Osteoblast (primary cell): ENCODE data around the gene CFL1. TPM values are rescaled to one million over a fixed set of nuclear protein-coding genes. Genes with fewer than 3 reads are reported as not detected.
A peak's percentile ranks its signal among the peaks of the same experiment; 100 is the strongest.

Experiments
- DNase-seq: peaks from one replicate; pipeline ENCODE4 v3.0.0; 2011; ENCODE audit warnings: low spot score, mixed read lengths; ENCODE audit not compliant: insufficient read length; ENCODE audit errors: missing footprints
- H2AFZ ChIP-seq: 2 replicates; pipeline ENCODE4 v1.6.0; 2011; ENCODE audit warnings: mild to moderate bottlenecking, low read length
- H3K27ac ChIP-seq: 2 replicates; pipeline ENCODE4 v1.5.1; 2011; ENCODE audit warnings: mild to moderate bottlenecking, low read depth, low read length, moderate library complexity
- H3K27me3 ChIP-seq: 2 replicates; pipeline ENCODE4 v1.6.0; 2012; ENCODE audit warnings: mild to moderate bottlenecking, control low read depth, inconsistent platforms, low read length, moderate library complexity; ENCODE audit not compliant: insufficient read depth
- H3K36me3 ChIP-seq: 2 replicates; pipeline ENCODE4 v1.5.1; 2011; ENCODE audit warnings: mild to moderate bottlenecking, low read length, control low read depth, moderate library complexity; ENCODE audit not compliant: insufficient read depth
- H3K4me1 ChIP-seq: 2 replicates; pipeline ENCODE4 v1.5.1; 2011; ENCODE audit warnings: mild to moderate bottlenecking, low read length, control low read depth, moderate library complexity; ENCODE audit not compliant: insufficient read depth
- H3K4me2 ChIP-seq: 2 replicates; pipeline ENCODE4 v1.6.0; 2011; ENCODE audit warnings: mild to moderate bottlenecking, low read length; ENCODE audit not compliant: insufficient read depth
- H3K4me3 ChIP-seq: fragments of 200-600 bp; sonication (generic); 3 replicates; pipeline ENCODE4 v1.5.1; 2012; ENCODE audit warnings: mild to moderate bottlenecking, low read length, inconsistent platforms; ENCODE audit not compliant: insufficient read depth
- H3K79me2 ChIP-seq: 2 replicates; pipeline ENCODE4 v1.6.0; 2012; ENCODE audit warnings: mild to moderate bottlenecking, low read length, control low read depth, inconsistent platforms; ENCODE audit not compliant: insufficient read depth
- H3K9me3 ChIP-seq: 2 replicates; pipeline ENCODE4 v1.5.1; 2011; ENCODE audit warnings: low read depth, low read length, control low read depth
- H4K20me1 ChIP-seq: 2 replicates; pipeline ENCODE4 v1.6.0; 2012; ENCODE audit warnings: mild to moderate bottlenecking, low read length, control low read depth; ENCODE audit not compliant: insufficient read depth
- total RNA-seq: library from RNA; depleted of rRNA; stranded (reverse); fragments of >200 nt; gene quantifications from 2 replicates; pipeline ENCODE4 v1.2.3, GENCODE V29; 2012
- TF ChIP-seq, protein P1 (sequence below): IDR thresholded peaks from 2 replicates; pipeline ENCODE4 v1.5.1; 2011; ENCODE audit warnings: mild to moderate bottlenecking, low read depth, low read length, moderate library complexity; ENCODE audit errors: extremely low read depth

Gene CFL1
- total RNA-seq, 1 donor = 704 TPM

DNA sequence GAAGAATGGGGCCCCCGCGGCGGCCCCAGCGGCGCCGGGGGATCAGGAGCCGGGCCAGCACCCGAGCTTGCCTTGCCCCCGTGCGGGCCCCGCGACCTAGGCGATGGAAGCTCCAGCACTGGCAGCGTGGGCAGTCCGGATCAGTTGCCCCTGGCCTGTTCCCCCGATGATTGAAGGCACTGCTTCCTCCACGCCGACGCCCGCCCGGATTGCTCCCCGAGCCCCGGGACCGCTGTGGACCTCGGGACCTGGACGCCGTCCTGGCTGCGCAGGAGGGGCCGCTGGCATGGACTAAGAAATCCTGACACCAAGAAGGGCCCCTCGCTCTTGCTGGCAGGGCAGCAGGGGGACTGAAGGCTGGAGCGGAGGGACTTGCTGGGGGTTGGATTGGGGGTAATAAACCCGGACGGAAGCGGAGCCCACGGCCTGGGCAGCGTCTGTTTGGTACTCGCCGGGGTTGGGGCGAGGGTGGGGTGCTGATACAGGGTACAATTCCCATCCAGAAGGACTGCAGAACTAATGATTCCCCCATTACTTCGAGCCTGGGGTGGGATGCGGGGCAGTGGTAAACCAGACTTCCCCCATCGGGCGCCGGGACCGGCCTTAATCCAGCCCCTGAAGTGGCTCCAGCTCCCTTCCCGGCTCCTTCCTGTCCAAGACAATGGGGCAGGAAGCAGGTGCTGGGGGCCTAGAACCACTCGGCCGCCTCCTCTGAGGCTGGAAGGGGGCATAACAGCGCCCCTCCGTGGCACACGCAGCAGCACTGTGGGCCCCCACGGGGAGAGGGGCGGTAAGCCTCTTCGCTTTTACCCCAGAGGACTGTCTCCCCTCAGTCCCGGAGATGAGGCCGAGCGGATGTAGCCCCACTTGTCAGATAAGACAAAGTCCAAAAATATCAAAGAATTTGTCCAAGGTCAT lies 33.5 kb upstream of the CFL1 start:
- H3K4me2 ChIP-seq = peak overlapping the region; percentile 100
- peaks cover 66% of the 10 kb centered on the region for H3K79me2 ChIP-seq
- peaks cover 48% of the 10 kb centered on the region for H3K36me3 ChIP-seq
- H3K27me3 ChIP-seq = no peaks in the 10 kb centered on the region
- peaks cover 50% of the 10 kb centered on the region for H4K20me1 ChIP-seq
- peak overlapping the region; percentile 95 for H3K4me3 ChIP-seq
- peak overlapping the region; percentile 98 for H3K27ac ChIP-seq
- TF ChIP-seq, protein P1, sequence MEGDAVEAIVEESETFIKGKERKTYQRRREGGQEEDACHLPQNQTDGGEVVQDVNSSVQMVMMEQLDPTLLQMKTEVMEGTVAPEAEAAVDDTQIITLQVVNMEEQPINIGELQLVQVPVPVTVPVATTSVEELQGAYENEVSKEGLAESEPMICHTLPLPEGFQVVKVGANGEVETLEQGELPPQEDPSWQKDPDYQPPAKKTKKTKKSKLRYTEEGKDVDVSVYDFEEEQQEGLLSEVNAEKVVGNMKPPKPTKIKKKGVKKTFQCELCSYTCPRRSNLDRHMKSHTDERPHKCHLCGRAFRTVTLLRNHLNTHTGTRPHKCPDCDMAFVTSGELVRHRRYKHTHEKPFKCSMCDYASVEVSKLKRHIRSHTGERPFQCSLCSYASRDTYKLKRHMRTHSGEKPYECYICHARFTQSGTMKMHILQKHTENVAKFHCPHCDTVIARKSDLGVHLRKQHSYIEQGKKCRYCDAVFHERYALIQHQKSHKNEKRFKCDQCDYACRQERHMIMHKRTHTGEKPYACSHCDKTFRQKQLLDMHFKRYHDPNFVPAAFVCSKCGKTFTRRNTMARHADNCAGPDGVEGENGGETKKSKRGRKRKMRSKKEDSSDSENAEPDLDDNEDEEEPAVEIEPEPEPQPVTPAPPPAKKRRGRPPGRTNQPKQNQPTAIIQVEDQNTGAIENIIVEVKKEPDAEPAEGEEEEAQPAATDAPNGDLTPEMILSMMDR = peak; percentile 26
- H3K9me3 ChIP-seq = no peaks in the 10 kb centered on the region
- DNase-seq = peak; percentile 86
- H3K4me1 ChIP-seq = peaks cover 77% of the 10 kb centered on the region
- no peak overlapping the region for H2AFZ ChIP-seq

DNA sequence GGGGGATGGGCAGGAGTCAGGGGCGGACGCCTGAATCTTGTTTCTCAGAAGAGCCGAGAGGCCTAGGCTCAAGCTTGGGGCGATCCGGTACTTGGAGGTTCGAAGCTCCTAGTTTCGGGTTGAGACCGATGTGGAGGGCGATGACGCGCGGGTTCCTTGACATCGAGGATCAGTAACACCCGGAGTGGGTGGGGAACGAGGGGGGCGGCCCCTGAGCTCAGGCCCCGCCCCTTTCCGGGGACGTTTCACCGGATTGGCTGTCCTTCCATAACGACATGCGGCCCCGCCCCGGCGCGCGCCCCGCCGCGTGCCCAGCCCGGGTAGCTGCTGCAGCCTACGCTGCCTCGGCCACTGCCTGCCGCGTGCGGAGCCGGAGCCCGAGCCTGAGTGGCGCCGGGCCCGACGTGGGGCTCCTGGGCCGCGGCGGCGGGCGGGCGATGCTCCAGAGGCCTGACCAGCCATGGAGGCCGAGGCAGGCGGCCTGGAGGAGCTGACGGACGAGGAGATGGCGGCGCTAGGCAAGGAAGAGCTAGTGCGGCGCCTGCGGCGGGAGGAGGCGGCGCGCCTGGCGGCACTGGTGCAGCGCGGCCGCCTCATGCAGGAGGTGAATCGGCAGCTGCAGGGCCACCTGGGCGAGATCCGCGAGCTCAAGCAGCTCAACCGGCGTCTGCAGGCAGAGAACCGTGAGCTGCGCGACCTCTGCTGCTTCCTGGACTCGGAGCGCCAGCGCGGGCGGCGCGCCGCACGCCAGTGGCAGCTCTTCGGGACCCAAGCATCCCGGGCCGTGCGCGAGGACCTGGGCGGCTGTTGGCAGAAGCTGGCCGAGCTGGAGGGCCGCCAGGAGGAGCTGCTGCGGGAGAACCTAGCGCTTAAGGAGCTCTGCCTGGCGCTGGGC lies 32.6 kb upstream of the CFL1 start, which contains the start of gene CCDC85B:
Gene CCDC85B (plus strand): TSS at position 350 of the 895 bp plus-strand sequence. CDS start 111 bp downstream, at position 461.
- peaks cover 65% of the 10 kb centered on the region for H3K79me2 ChIP-seq

DNA sequence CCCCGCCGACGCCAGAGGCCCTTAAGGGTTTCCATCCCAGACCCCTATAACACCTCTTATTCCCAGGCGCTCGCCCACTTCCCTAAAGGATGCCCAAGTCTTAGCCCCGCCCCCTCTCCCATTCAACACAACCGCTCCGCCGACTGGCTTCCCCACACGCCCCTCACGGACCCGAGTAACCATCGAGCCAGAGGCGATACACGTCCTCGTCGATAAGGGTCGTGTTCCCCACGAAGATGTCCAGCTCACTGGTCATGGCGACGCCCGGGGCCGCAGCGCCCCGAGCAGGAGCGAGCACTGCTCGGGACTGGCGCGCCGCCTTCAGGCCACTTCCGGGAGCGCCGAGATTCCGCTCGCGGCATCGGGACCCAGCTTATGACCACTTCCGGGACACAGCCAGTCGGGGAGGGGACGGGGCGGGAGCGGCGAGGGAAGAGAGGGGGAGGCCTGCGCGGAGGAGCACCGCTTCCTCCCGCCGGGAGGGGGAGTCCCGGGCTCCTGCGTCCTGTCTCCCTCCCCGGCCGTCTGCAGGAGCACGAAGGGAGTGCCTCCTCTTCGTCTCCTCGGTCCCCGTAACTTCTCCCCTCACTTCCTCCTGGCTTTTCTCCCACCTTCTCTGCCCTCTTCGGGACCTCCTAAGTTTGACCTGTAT lies 30.3 kb upstream of the CFL1 start, which contains the start of gene FIBP:
Gene FIBP (minus strand): TSS at position 309 of the 652 bp plus-strand sequence. CDS start 53 bp downstream, at position 256.
- TF ChIP-seq, protein P1 = peak; percentile 72
- peak within 1 kb of the TSS; percentile 98 for H3K27ac ChIP-seq
- H3K9me3 ChIP-seq = no peaks in the 10 kb centered on the region
- DNase-seq = peak; percentile 100
- H3K79me2 ChIP-seq = peaks cover 63% of the 10 kb centered on the region
- peaks cover 49% of the 10 kb centered on the region for H3K36me3 ChIP-seq
- H3K4me2 ChIP-seq = peak within 1 kb of the TSS; percentile 100
- peaks cover 45% of the 10 kb centered on the region for H4K20me1 ChIP-seq
- H3K4me3 ChIP-seq = peak within 1 kb of the TSS; percentile 95
- peak within 1 kb of the TSS; percentile 88 for H2AFZ ChIP-seq
- H3K27me3 ChIP-seq = no peaks in the 10 kb centered on the region
- peaks cover 48% of the 10 kb centered on the region for H3K4me1 ChIP-seq

More for the DNA sequence above, 32.6 kb upstream of the CFL1 start, which contains the start of gene CCDC85B:
- Histone ChIP-seq H3K27me3 (no peaks in the 10 kb centered on the region), H3K4me2 (peak within 1 kb of the TSS; percentile 100), H3K9me3 (no peaks in the 10 kb centered on the region), H2AFZ (no peak within 1 kb of the TSS), H3K27ac (peak within 1 kb of the TSS; percentile 98), H3K4me1 (peaks cover 68% of the 10 kb centered on the region), H4K20me1 (peaks cover 44% of the 10 kb centered on the region), H3K36me3 (peaks cover 46% of the 10 kb centered on the region), H3K4me3 (peak within 1 kb of the TSS; percentile 95)
- peak; percentile 99 for DNase-seq
- TF ChIP-seq, protein P1 = no peak
